Measurements from ENCODE around the gene CNOT6L.

DNA sequence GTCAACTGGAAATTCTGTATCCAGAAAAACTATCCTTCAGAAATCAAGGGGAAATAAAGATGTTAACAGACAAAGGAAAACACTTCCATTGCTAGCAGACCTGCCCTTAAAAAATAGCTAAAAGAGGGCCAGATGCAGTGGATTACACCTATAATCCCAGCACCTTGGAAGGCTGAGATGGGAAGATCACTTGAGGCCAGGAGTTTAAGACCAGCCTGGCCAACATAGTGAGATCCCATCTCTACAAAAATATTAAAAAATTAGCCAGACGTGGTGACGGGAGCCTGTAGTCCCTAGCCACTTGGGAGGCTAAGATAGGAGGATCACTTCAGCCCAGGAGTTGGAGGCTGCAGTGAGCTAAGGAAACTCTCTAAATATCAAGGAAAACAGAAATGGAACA is 67.4 kb downstream of the CNOT6L start:
- TF ChIP-seq YY1 (IDR thresholded peaks at IDR 0.05; ENCODE audit: insufficient read depth, insufficient read length) (no peak), SUZ12 (IDR thresholded peaks at IDR 0.05; ENCODE audit: extremely low read depth, insufficient read depth, insufficient read length) (no peak)
